PFSK-1 (cell line): ENCODE results near the gene DLK1.

Source experiments
- FOXP2 ChIP-seq: optimal IDR thresholded peaks from 2 replicates; pipeline ENCODE3; 2011; ENCODE audit warnings: borderline replicate concordance, control low read depth, inconsistent platforms; ENCODE audit not compliant: insufficient read depth; ENCODE audit errors: extremely low read length, extremely low read depth
- POLR2AphosphoS5 ChIP-seq: IDR thresholded peaks from 2 replicates; pipeline ENCODE4 v1.6.1; 2012; ENCODE audit warnings: low read depth, mild to moderate bottlenecking, control low read depth, low read length, moderate library complexity
- REST ChIP-seq, 2 experiments: IDR thresholded peaks; 2 replicates each; pipeline versions ENCODE4 v1.6.1 to v1.8.0; 2011 to 2012; ENCODE audit warnings: low read depth in 2 of 2, low read length in 2 of 2, control low read depth in 1 of 2, inconsistent platforms in 1 of 2, mild to moderate bottlenecking in 1 of 2, moderate library complexity in 1 of 2; ENCODE audit not compliant: insufficient read depth in 1 of 2
- SIN3A ChIP-seq: IDR thresholded peaks from 2 replicates; pipeline ENCODE4 v1.6.1; 2012; ENCODE audit warnings: mild to moderate bottlenecking, low read length, moderate library complexity, borderline replicate concordance; ENCODE audit not compliant: insufficient read depth
- TAF1 ChIP-seq: IDR thresholded peaks from 2 replicates; pipeline ENCODE4 v1.6.1; 2012; ENCODE audit warnings: low read length, control low read depth, borderline replicate concordance; ENCODE audit not compliant: insufficient read depth

The DLK1 gene

DNA sequence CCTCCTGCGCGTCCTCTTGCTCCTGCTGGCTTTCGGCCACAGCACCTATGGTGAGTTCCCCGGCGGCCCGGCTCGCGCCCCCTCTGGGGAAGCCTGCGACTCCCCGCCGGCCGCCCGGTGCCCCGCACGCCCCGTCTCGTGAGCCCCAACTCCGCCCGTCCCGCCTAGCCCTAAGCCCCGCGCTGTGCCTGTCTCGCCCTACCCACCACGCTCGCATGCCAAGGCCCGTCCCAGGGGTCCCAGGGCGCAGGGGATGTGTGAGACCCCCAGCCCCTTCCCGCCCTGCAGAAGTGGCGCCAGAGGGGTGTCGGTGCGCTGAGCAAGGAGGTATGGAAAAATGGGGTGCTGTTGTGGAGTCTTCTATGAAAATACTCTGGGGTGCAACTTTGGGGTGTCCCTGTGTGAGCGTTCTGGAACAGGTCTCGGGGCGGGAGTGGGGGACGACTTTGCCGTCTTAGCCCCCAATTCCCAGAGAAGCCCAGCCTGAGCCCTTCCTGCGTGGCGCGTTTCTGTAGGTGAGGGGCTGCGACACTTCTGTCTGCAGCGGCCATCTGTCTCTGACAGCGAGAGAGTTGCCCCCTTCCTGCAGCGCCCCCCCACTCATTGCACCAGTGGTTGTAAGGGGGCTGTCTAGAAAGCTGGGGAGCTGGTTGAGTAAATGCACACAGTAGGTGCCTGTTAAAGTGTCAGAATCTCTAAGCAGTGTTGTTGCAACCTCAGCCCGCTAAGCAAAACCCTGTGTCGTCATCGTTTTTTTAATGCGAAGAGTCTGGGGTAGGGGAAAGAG lies 587 bp downstream of the DLK1 start:
- TF ChIP-seq REST (IDR thresholded peaks at IDR 0.05; ENCODE audit: insufficient read depth in 1 of 2, low read depth in 2 of 2, low read length in 2 of 2), result no peak
- TF ChIP-seq POLR2AphosphoS5, result no peak
- no peak for TF ChIP-seq TAF1
- no peak for TF ChIP-seq SIN3A
- TF ChIP-seq FOXP2, result no peak

DNA sequence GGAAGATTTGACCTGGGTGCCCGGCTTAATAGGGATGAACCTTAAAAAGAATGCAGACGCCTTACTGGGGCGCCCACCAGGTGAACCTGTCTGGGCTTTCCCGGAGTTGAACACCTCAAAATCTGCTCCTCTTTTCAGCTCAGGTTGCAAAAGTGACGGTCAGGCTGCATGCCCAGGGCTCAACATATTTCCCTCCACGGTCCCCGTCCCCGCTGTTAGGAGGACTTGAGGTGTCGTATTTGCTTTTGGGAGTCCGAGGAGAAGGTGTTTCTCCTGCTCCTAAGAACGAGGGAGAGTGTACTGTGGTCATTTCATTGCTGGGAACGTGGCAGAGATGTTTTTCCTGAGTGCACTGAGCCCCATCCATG lies 1.2 kb downstream of the DLK1 start:
- TF ChIP-seq FOXP2 (no peak), REST (IDR thresholded peaks at IDR 0.05; ENCODE audit: insufficient read depth in 1 of 2, low read depth in 2 of 2, low read length in 2 of 2) (no peak), POLR2AphosphoS5 (no peak), TAF1 (no peak), SIN3A (no peak)

- TF ChIP-seq REST (IDR thresholded peaks at IDR 0.05; ENCODE audit: insufficient read depth in 1 of 2, low read depth in 2 of 2, low read length in 2 of 2) (no peak), POLR2AphosphoS5 (no peak), SIN3A (no peak), TAF1 (no peak), FOXP2 (no peak)
Observed at GRCh38 chr14:100728962-100729361, 2.3 kb downstream of the DLK1 start.

- no peak for TF ChIP-seq TAF1
- no peak for TF ChIP-seq POLR2AphosphoS5
- no peak for TF ChIP-seq SIN3A
- no peak for TF ChIP-seq REST (IDR thresholded peaks at IDR 0.05; ENCODE audit: insufficient read depth in 1 of 2, low read depth in 2 of 2, low read length in 2 of 2)
Observed at GRCh38 chr14:100729982-100730381, 3.3 kb downstream of the DLK1 start.
